Stimulated activated CD4-positive, alpha-beta T cell treated with anti-CD3 and anti-CD28 coated beads, TNF-alpha, amount 100 ng/mL, for 24 hours (primary cell): Measurements from ENCODE around the gene EIPR1.
A peak's percentile ranks its signal among the peaks of the same experiment; 100 is the strongest.
"Not testable (repeated sequence)": the region's sequence is repeated elsewhere in the genome, so short reads cannot be mapped to it uniquely, and the experiment has no call there.

Source experiments
- DNase-seq, 3 experiments: peaks; one replicate each; pipeline ENCODE4 v3.0.0-alpha.2; 2020; ENCODE audit warnings: low read depth in 3 of 3

EIPR1 gene

GRCh38 chr2:3403587-3404334 is 26.1 kb upstream of the EIPR1 start:
- no peak for DNase-seq

- DNase-seq, result no peak
Measured at GRCh38 chr2:3399829-3400228, 22.2 kb upstream of the EIPR1 start.

GRCh38 chr2:3399381-3399780 is 21.8 kb upstream of the EIPR1 start:
- no peak for DNase-seq

- DNase-seq, result no peak
Measured at GRCh38 chr2:3398857-3399256, 21.2 kb upstream of the EIPR1 start.

- DNase-seq, result no peak
Measured at GRCh38 chr2:3396920-3397559, 19.4 kb upstream of the EIPR1 start.

GRCh38 chr2:3392216-3392615 is 14.6 kb upstream of the EIPR1 start:
- DNase-seq, result no peak

- DNase-seq, result no peak
Measured at GRCh38 chr2:3390041-3390440, 12.4 kb upstream of the EIPR1 start.

- no peak for DNase-seq
Measured at GRCh38 chr2:3389193-3389592, 11.6 kb upstream of the EIPR1 start.

- DNase-seq, result no peak
Measured at GRCh38 chr2:3388412-3388738, 10.8 kb upstream of the EIPR1 start.

GRCh38 chr2:3387644-3388411 is 10.2 kb upstream of the EIPR1 start:
- no peak for DNase-seq

- DNase-seq, result no peak
Measured at GRCh38 chr2:3387011-3387410, 9.4 kb upstream of the EIPR1 start.

- DNase-seq, result no peak
Measured at GRCh38 chr2:3386448-3386958, 8.9 kb upstream of the EIPR1 start.

- DNase-seq, result peak; percentile 89 to 93 (median 90)
Measured at GRCh38 chr2:3379647-3380534, 2.3 kb upstream of the EIPR1 start, which contains the start of gene TRAPPC12. TRAPPC12 (plus strand) TSS chr2:3379694; CDS start chr2:3387624, 7,930 bp downstream.

GRCh38 chr2:3379339-3379646 is 1.7 kb upstream of the EIPR1 start:
- DNase-seq, result no peak

GRCh38 chr2:3377279-3377611 is 373 bp downstream of the EIPR1 start:
- DNase-seq, result peak in 1 of 3 experiments; percentile 12

GRCh38 chr2:3376821-3377220 is 797 bp downstream of the EIPR1 start:
- no peak for DNase-seq

GRCh38 chr2:3369340-3370181 is 8.1 kb downstream of the EIPR1 start:
- DNase-seq, result not testable (repeated sequence)

GRCh38 chr2:3368261-3368722 is 9.3 kb downstream of the EIPR1 start:
- DNase-seq, result no peak

GRCh38 chr2:3365219-3365618 is 12.4 kb downstream of the EIPR1 start:
- no peak for DNase-seq

- no peak for DNase-seq
Measured at GRCh38 chr2:3361518-3362389, 15.9 kb downstream of the EIPR1 start.
